ENCODE measurements around the gene TCF4.

Gene TCF4

GRCh38 chr18:55425698-55426097, 162.3 kb downstream of the TCF4 start:
- H3K9ac ChIP-seq (ENCODE audit: low read depth, low read length), result no peak overlapping the region
- H3K9me3 ChIP-seq (replicated peaks; ENCODE audit: low read length), result no peaks in the 10 kb centered on the region
- H3K4me1 ChIP-seq (ENCODE audit: control insufficient read depth, insufficient read depth, low read length), result peaks cover 13% of the 10 kb centered on the region
- no peaks in the 10 kb centered on the region for H3K36me3 ChIP-seq (ENCODE audit: insufficient read depth, low read length)
- no peak overlapping the region for H3K4me2 ChIP-seq (ENCODE audit: low read length)
- H3K27me3 ChIP-seq (ENCODE audit: control insufficient read depth, insufficient read depth, low read length), result no peaks in the 10 kb centered on the region
- no peak overlapping the region for H3K4me3 ChIP-seq (ENCODE audit: low read length)

- peak overlapping the region; percentile 87 for H3K4me2 ChIP-seq (ENCODE audit: low read length)
- H3K36me3 ChIP-seq (ENCODE audit: insufficient read depth, low read length), result no peaks in the 10 kb centered on the region
- no peaks in the 10 kb centered on the region for H3K9me3 ChIP-seq (replicated peaks; ENCODE audit: low read length)
- peak overlapping the region; percentile 66 for H3K9ac ChIP-seq (ENCODE audit: low read depth, low read length)
- no peaks in the 10 kb centered on the region for H3K27me3 ChIP-seq (ENCODE audit: control insufficient read depth, insufficient read depth, low read length)
- H3K4me3 ChIP-seq (ENCODE audit: low read length), result peak overlapping the region; percentile 70
- peaks cover 24% of the 10 kb centered on the region for H3K4me1 ChIP-seq (ENCODE audit: control insufficient read depth, insufficient read depth, low read length)
These were observed 165.4 kb downstream of the TCF4 start for GRCh38 chr18:55422456-55423180.

- peaks cover 24% of the 10 kb centered on the region for H3K4me1 ChIP-seq (ENCODE audit: control insufficient read depth, insufficient read depth, low read length)
These were observed 166.2 kb downstream of the TCF4 start for GRCh38 chr18:55421615-55422419.

GRCh38 chr18:55421308-55421614, 166.7 kb downstream of the TCF4 start:
- Histone ChIP-seq H3K9ac (ENCODE audit: low read depth, low read length) (peak overlapping the region; percentile 66), H3K27me3 (ENCODE audit: control insufficient read depth, insufficient read depth, low read length) (no peaks in the 10 kb centered on the region), H3K4me2 (ENCODE audit: low read length) (peak overlapping the region; percentile 87), H3K4me3 (ENCODE audit: low read length) (peak overlapping the region; percentile 70), H3K36me3 (ENCODE audit: insufficient read depth, low read length) (no peaks in the 10 kb centered on the region), H3K4me1 (ENCODE audit: control insufficient read depth, insufficient read depth, low read length) (peaks cover 24% of the 10 kb centered on the region), H3K9me3 (replicated peaks; ENCODE audit: low read length) (no peaks in the 10 kb centered on the region)

More at GRCh38 chr18:55421615-55422419, 166.2 kb downstream of the TCF4 start:
- peak overlapping the region; percentile 70 for H3K4me3 ChIP-seq (ENCODE audit: low read length)
- no peaks in the 10 kb centered on the region for H3K36me3 ChIP-seq (ENCODE audit: insufficient read depth, low read length)
- peak overlapping the region; percentile 87 for H3K4me2 ChIP-seq (ENCODE audit: low read length)
- H3K27me3 ChIP-seq (ENCODE audit: control insufficient read depth, insufficient read depth, low read length), result no peaks in the 10 kb centered on the region
- H3K9me3 ChIP-seq (replicated peaks; ENCODE audit: low read length), result no peaks in the 10 kb centered on the region
- H3K9ac ChIP-seq (ENCODE audit: low read depth, low read length), result peak overlapping the region; percentile 66

DNA sequence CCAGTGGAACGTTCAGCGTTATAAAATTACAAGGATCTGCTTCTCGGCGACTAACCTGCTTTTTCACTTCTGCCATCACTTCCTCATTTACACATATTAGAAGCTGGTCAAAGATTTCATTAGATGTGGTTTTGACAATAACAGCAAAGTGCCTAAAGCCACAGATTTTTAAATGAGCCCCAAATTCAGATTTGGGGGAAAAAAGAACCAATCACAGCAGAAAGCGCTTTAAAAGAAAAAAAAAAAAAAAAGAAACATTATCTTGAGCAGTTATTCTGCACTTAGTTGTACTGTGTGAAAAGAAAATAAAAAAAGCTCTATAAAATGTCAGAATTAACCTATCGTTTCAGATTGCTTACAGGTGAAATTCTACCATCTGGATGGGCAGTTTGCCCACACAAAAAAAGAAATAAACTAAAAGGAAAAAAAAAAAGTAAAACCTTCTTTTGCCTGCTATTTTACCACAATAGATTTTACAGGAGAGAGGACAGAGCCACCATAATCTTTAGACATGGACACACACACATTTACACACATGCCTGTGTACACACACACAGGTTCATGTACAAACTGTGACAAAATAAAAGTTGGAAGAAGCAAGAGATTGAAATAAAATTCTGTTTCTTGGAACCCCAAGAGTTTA, 167.2 kb downstream of the TCF4 start:
- Histone ChIP-seq H3K4me1 (ENCODE audit: control insufficient read depth, insufficient read depth, low read length) (peaks cover 24% of the 10 kb centered on the region), H3K9me3 (replicated peaks; ENCODE audit: low read length) (no peaks in the 10 kb centered on the region), H3K36me3 (ENCODE audit: insufficient read depth, low read length) (no peaks in the 10 kb centered on the region), H3K27me3 (ENCODE audit: control insufficient read depth, insufficient read depth, low read length) (no peaks in the 10 kb centered on the region), H3K4me3 (ENCODE audit: low read length) (peak overlapping the region; percentile 70), H3K4me2 (ENCODE audit: low read length) (peak overlapping the region; percentile 87), H3K9ac (ENCODE audit: low read depth, low read length) (peak overlapping the region; percentile 66)

- H3K36me3 ChIP-seq (ENCODE audit: insufficient read depth, low read length), result no peaks in the 10 kb centered on the region
- peak overlapping the region; percentile 66 for H3K9ac ChIP-seq (ENCODE audit: low read depth, low read length)
- H3K4me2 ChIP-seq (ENCODE audit: low read length), result peak overlapping the region; percentile 87
- H3K4me3 ChIP-seq (ENCODE audit: low read length), result peak overlapping the region; percentile 70
- H3K9me3 ChIP-seq (replicated peaks; ENCODE audit: low read length), result no peaks in the 10 kb centered on the region
- no peaks in the 10 kb centered on the region for H3K27me3 ChIP-seq (ENCODE audit: control insufficient read depth, insufficient read depth, low read length)
- H3K4me1 ChIP-seq (ENCODE audit: control insufficient read depth, insufficient read depth, low read length), result peaks cover 24% of the 10 kb centered on the region
These were observed 167.9 kb downstream of the TCF4 start for GRCh38 chr18:55419947-55420664.

GRCh38 chr18:55419132-55419946, 168.7 kb downstream of the TCF4 start:
- Histone ChIP-seq H3K9ac (ENCODE audit: low read depth, low read length) (peak overlapping the region; percentile 66), H3K4me1 (ENCODE audit: control insufficient read depth, insufficient read depth, low read length) (peaks cover 24% of the 10 kb centered on the region), H3K4me3 (ENCODE audit: low read length) (peak overlapping the region; percentile 70), H3K9me3 (replicated peaks; ENCODE audit: low read length) (no peaks in the 10 kb centered on the region), H3K27me3 (ENCODE audit: control insufficient read depth, insufficient read depth, low read length) (no peaks in the 10 kb centered on the region), H3K36me3 (ENCODE audit: insufficient read depth, low read length) (no peaks in the 10 kb centered on the region), H3K4me2 (ENCODE audit: low read length) (peak overlapping the region; percentile 87)

DNA sequence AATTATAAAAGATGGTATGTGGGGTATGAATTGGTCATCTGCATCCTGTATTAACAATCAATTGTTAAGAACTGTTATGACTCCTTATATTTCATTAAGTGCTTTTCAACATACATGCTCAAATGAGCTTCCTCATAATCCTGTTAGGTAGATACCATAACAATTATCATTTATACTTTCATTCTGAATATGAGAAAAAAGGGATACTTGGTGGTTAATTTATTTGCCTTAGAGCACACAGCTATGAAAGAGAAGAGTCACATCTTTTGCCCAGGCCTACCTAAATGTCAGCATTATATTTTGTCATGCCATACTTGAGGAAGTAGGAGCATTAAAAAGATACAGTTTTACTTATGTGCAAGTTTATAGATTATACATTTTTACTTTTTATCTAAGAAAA, 169.6 kb downstream of the TCF4 start:
- peaks cover 22% of the 10 kb centered on the region for H3K4me1 ChIP-seq (ENCODE audit: control insufficient read depth, insufficient read depth, low read length)
- no peak overlapping the region for H3K4me3 ChIP-seq (ENCODE audit: low read length)
- H3K4me2 ChIP-seq (ENCODE audit: low read length), result no peak overlapping the region
- no peaks in the 10 kb centered on the region for H3K36me3 ChIP-seq (ENCODE audit: insufficient read depth, low read length)
- no peak overlapping the region for H3K9ac ChIP-seq (ENCODE audit: low read depth, low read length)
- H3K9me3 ChIP-seq (replicated peaks; ENCODE audit: low read length), result no peaks in the 10 kb centered on the region
- H3K27me3 ChIP-seq (ENCODE audit: control insufficient read depth, insufficient read depth, low read length), result no peaks in the 10 kb centered on the region

GRCh38 chr18:55416791-55417190, 171.2 kb downstream of the TCF4 start:
- Histone ChIP-seq H3K9ac (ENCODE audit: low read depth, low read length) (no peak overlapping the region), H3K4me2 (ENCODE audit: low read length) (no peak overlapping the region), H3K36me3 (ENCODE audit: insufficient read depth, low read length) (no peaks in the 10 kb centered on the region), H3K27me3 (ENCODE audit: control insufficient read depth, insufficient read depth, low read length) (no peaks in the 10 kb centered on the region), H3K4me1 (ENCODE audit: control insufficient read depth, insufficient read depth, low read length) (peaks cover 22% of the 10 kb centered on the region), H3K9me3 (replicated peaks; ENCODE audit: low read length) (no peaks in the 10 kb centered on the region), H3K4me3 (ENCODE audit: low read length) (no peak overlapping the region)

GRCh38 chr18:55415258-55415871, 172.6 kb downstream of the TCF4 start:
- Histone ChIP-seq H3K4me2 (ENCODE audit: low read length) (peak overlapping the region; percentile 21), H3K9me3 (replicated peaks; ENCODE audit: low read length) (no peaks in the 10 kb centered on the region), H3K4me1 (ENCODE audit: control insufficient read depth, insufficient read depth, low read length) (peaks cover 12% of the 10 kb centered on the region), H3K27me3 (ENCODE audit: control insufficient read depth, insufficient read depth, low read length) (no peaks in the 10 kb centered on the region), H3K9ac (ENCODE audit: low read depth, low read length) (no peak overlapping the region), H3K4me3 (ENCODE audit: low read length) (no peak overlapping the region), H3K36me3 (ENCODE audit: insufficient read depth, low read length) (no peaks in the 10 kb centered on the region)

Data from skeletal muscle satellite cell (primary cell).